Measurements from ENCODE around the gene LAMA2.

- TF ChIP-seq CTCF (IDR thresholded peaks at IDR 0.05): no peak
- no peak for TF ChIP-seq EP300 (IDR thresholded peaks at IDR 0.05)
- no peak for TF ChIP-seq POLR2AphosphoS5 (IDR thresholded peaks at IDR 0.05)
- no peak for TF ChIP-seq POLR2A (IDR thresholded peaks at IDR 0.05)
Measured at GRCh38 chr6:129262661-129263060, 379.7 kb downstream of the LAMA2 start.

Measured in stomach (tissue), 4 donors.